C4-2B (cell line): Measurements from ENCODE around the gene CCDC13.

Experiments
- CTCF ChIP-seq: fragments of 450-650 bp; conservative IDR thresholded peaks from 2 replicates; pipeline ENCODE4 v1.5.1; 2017; ENCODE audit warnings: mild to moderate bottlenecking
- ZFX ChIP-seq: fragments of 450-650 bp; IDR thresholded peaks from 2 replicates; pipeline ENCODE4 v1.6.1; 2017

- TF ChIP-seq CTCF (no peak), ZFX (no peak)
These were observed 37.0 kb downstream of the CCDC13 start for GRCh38 chr3:42736081-42736480.
